IMR-90 (cell line): ENCODE results near the gene LYVE1. TPM values are rescaled to one million over a fixed set of nuclear protein-coding genes. Genes with fewer than 3 reads are reported as not detected.

Source experiments
- ATAC-seq: fragments of 200-7000 bp; cut with Tn5 transposase; 2 replicates; pipeline ENCODE4 v1.9.1; 2020; ENCODE audit warnings: low read depth, mild to moderate bottlenecking, moderate library complexity
- BruUV-seq: library from RNA; stranded (reverse); fragments of 400-500 nt; replicated peaks from 2 replicates; lab custom pipeline; 2021; lab: Mats Ljungman, UMichigan
- CTCF ChIA-PET: fragments of 300-600 bp; formaldehyde crosslinking; extraction: SDS; loops from one replicate; lab custom pipeline; 2021; ENCODE audit warnings: antibody characterized with exemption; lab: Yijun Ruan, JAX
- POLR2A ChIA-PET: fragments of 300-600 bp; sonication (Branson Sonifier 250); formaldehyde crosslinking; loops from one replicate; lab custom pipeline; 2022; ENCODE audit warnings: antibody characterized with exemption; ENCODE audit not compliant: unreplicated experiment; lab: Charles Lee
- DNase-seq: peaks from one replicate; pipeline ENCODE4 v3.0.0; 2013
- H2AFZ ChIP-seq: replicated peaks from 2 replicates; pipeline ENCODE3; 2013; ENCODE audit warnings: low read length, mild to moderate bottlenecking; ENCODE audit not compliant: poor library complexity
- H2AK5ac ChIP-seq: 2 replicates; pipeline ENCODE4 v1.6.1; 2013; ENCODE audit warnings: low read depth, low read length, inconsistent platforms
- H2AK9ac ChIP-seq: replicated peaks from 2 replicates; pipeline ENCODE3; 2013; ENCODE audit warnings: mild to moderate bottlenecking, low read depth, low read length, moderate library complexity; ENCODE audit not compliant: poor library complexity
- H2BK120ac ChIP-seq: 2 replicates; pipeline ENCODE4 v1.6.1; 2013; ENCODE audit warnings: low read depth, low read length, inconsistent platforms
- H2BK15ac ChIP-seq: 3 replicates; pipeline ENCODE4 v1.6.1; 2013; ENCODE audit warnings: low read depth, low read length, inconsistent platforms
- H2BK20ac ChIP-seq: 2 replicates; pipeline ENCODE4 v1.6.1; 2013; ENCODE audit warnings: low read depth, mild to moderate bottlenecking, inconsistent platforms, low read length, moderate library complexity
- H2BK5ac ChIP-seq: 2 replicates; pipeline ENCODE4 v1.6.1; 2013; ENCODE audit warnings: mild to moderate bottlenecking, low read depth, low read length, inconsistent platforms; ENCODE audit not compliant: poor library complexity, severe bottlenecking
- H3K14ac ChIP-seq: replicated peaks from 2 replicates; pipeline ENCODE4 v1.6.1; 2013; ENCODE audit warnings: low read depth, low read length, inconsistent platforms
- H3K18ac ChIP-seq: 2 replicates; pipeline ENCODE4 v1.6.1; 2013; ENCODE audit warnings: low read depth, low read length, control low read depth
- H3K23ac ChIP-seq: 2 replicates; pipeline ENCODE4 v1.6.1; 2013; ENCODE audit warnings: low read depth, low read length, inconsistent platforms
- H3K27ac ChIP-seq: 2 replicates; pipeline ENCODE4 v1.5.1; 2013; ENCODE audit warnings: mild to moderate bottlenecking, control low read depth, low read length; ENCODE audit not compliant: insufficient read depth
- H3K27me3 ChIP-seq: 2 replicates; pipeline ENCODE4 v1.6.1; 2013; ENCODE audit warnings: low read length; ENCODE audit not compliant: control insufficient read depth, insufficient read depth
- H3K36me3 ChIP-seq: 2 replicates; pipeline ENCODE4 v1.6.1; 2013; ENCODE audit warnings: low read length, mixed read lengths; ENCODE audit not compliant: control insufficient read depth, insufficient read depth
- H3K4ac ChIP-seq: 2 replicates; pipeline ENCODE4 v1.6.1; 2013; ENCODE audit warnings: low read depth, low read length, inconsistent platforms
- H3K4me1 ChIP-seq: 2 replicates; pipeline ENCODE4 v1.6.1; 2013; ENCODE audit warnings: low read length, mixed read lengths; ENCODE audit not compliant: control insufficient read depth, insufficient read depth
- H3K4me2 ChIP-seq: 2 replicates; pipeline ENCODE4 v1.6.1; 2013; ENCODE audit warnings: low read depth, mild to moderate bottlenecking, control low read depth, low read length, moderate library complexity
- H3K4me3 ChIP-seq: 2 replicates; pipeline ENCODE4 v1.5.1; 2013; ENCODE audit warnings: low read depth, mild to moderate bottlenecking, control low read depth, low read length, moderate library complexity; ENCODE audit not compliant: insufficient read depth
- H3K56ac ChIP-seq: 2 replicates; pipeline ENCODE4 v1.6.1; 2013; ENCODE audit warnings: low read length, inconsistent platforms; ENCODE audit not compliant: insufficient read depth; ENCODE audit errors: extremely low read depth
- H3K79me1 ChIP-seq, 2 experiments: 2 replicates each; pipeline ENCODE4 v1.6.1; 2013; ENCODE audit warnings: low read length in 2 of 2, inconsistent platforms in 1 of 2, low read depth in 1 of 2
- H3K9ac ChIP-seq: 2 replicates; pipeline ENCODE4 v1.6.1; 2013; ENCODE audit warnings: low read depth, low read length, control low read depth
- H3K9me1 ChIP-seq: 2 replicates; pipeline ENCODE4 v1.6.1; 2013; ENCODE audit warnings: low read length, inconsistent platforms; ENCODE audit not compliant: insufficient read depth
- H3K9me3 ChIP-seq: 2 replicates; pipeline ENCODE4 v1.6.1; 2013; ENCODE audit warnings: low read length; ENCODE audit not compliant: control insufficient read depth, insufficient read depth
- H4K20me1 ChIP-seq: 2 replicates; pipeline ENCODE4 v1.6.1; 2013; ENCODE audit warnings: low read length, inconsistent platforms; ENCODE audit not compliant: insufficient read depth
- H4K5ac ChIP-seq: 2 replicates; pipeline ENCODE4 v1.6.1; 2013; ENCODE audit warnings: mild to moderate bottlenecking, low read depth, low read length, control low read depth
- H4K8ac ChIP-seq, 2 experiments: 2 replicates each; pipeline ENCODE4 v1.6.1; 2013; ENCODE audit warnings: low read depth in 2 of 2, low read length in 2 of 2, control low read depth in 1 of 2, inconsistent platforms in 1 of 2
- H4K91ac ChIP-seq: 2 replicates; pipeline ENCODE4 v1.6.1; 2013; ENCODE audit warnings: low read depth, low read length, inconsistent platforms; ENCODE audit not compliant: insufficient read depth
- BHLHE40 ChIP-seq: fragments of 150-350 bp; IDR thresholded peaks from 2 replicates; pipeline ENCODE4 v1.6.1; 2016; ENCODE audit warnings: mild to moderate bottlenecking, low read depth, low read length
- CEBPB ChIP-seq: IDR thresholded peaks from 2 replicates; pipeline ENCODE4 v1.6.1; 2012; ENCODE audit warnings: low read depth, low read length, improper control_type of control experiment
- CTCF ChIP-seq: conservative IDR thresholded peaks from 2 replicates; pipeline ENCODE4 v1.5.1; 2012; ENCODE audit warnings: mild to moderate bottlenecking, low read depth, low read length, improper control_type of control experiment
- FOS ChIP-seq: fragments of 150-350 bp; IDR thresholded peaks from 2 replicates; pipeline ENCODE4 v1.6.1; 2016; ENCODE audit warnings: low read depth, low read length
- MAFK ChIP-seq: IDR thresholded peaks from 2 replicates; pipeline ENCODE4 v1.6.1; 2012; ENCODE audit warnings: low read depth, low read length, improper control_type of control experiment
- NFE2L2 ChIP-seq: fragments of 150-350 bp; IDR thresholded peaks from 2 replicates; pipeline ENCODE4 v1.6.1; 2016; ENCODE audit warnings: low read depth, mild to moderate bottlenecking, low read length
- RAD21 ChIP-seq: IDR thresholded peaks from 2 replicates; pipeline ENCODE4 v1.6.1; 2012; ENCODE audit warnings: low read length, improper control_type of control experiment
- RCOR1 ChIP-seq: IDR thresholded peaks from 2 replicates; pipeline ENCODE4 v1.6.1; 2012; ENCODE audit warnings: mild to moderate bottlenecking, low read length, improper control_type of control experiment; ENCODE audit not compliant: insufficient replicate concordance
- WGBS, 2 experiments: methylation state at CpG; one replicate each; pipeline versions ENCODE4 v1.1.5 to v1.1.7; 2013; ENCODE audit warnings: missing lambda C conversion rate in 2 of 2; ENCODE audit not compliant: insufficient read length in 1 of 2; ENCODE audit errors: extremely low coverage in 2 of 2; 5-methylcytosine and 5-hydroxymethylcytosine counted together
- dilution Hi-C: fragments of 300-500 bp; cut with HindIII; formaldehyde crosslinking; loops from one replicate; pipeline ENCODE4 v1.14.3; 2018; ENCODE audit warnings: low sequenced_read_pairs; ENCODE audit not compliant: unreplicated experiment
- in situ Hi-C: fragments of 300-500 bp; cut with MboI; formaldehyde crosslinking; loops from 3 replicates; pipeline ENCODE4 v1.14.3; 2019; ENCODE audit warnings: low sequenced_read_pairs, inconsistent platforms, mixed read lengths
- intact Hi-C: fragments of 100-400 bp; cut with micrococcal nuclease; formaldehyde crosslinking; loops from 2 replicates; pipeline ENCODE4 v1.10.0; 2022
- polyA plus RNA-seq, 3 experiments: library from polyadenylated mRNA; depleted of rRNA; stranded (reverse); fragments of >200 nt; gene quantifications; 2 replicates each; pipeline ENCODE4 v1.2.3, GENCODE V29; 2012; ENCODE audit warnings: low replicate concordance in 1 of 3
- total RNA-seq: library from RNA; depleted of rRNA; stranded (reverse); fragments of >200 nt; gene quantifications from 2 replicates; pipeline ENCODE4 v1.2.3, GENCODE V29; 2012

Gene LYVE1
- total and polyA plus RNA-seq, 2 of the 4 experiments (the other 2 are of a cell fraction) = not detected

GRCh38 chr11:10606536-10607208, 38.2 kb upstream of the LYVE1 start:
- peak overlapping the region; percentile 93 for H3K27ac ChIP-seq
- peak overlapping the region; percentile 84 for H2BK120ac ChIP-seq
- ATAC-seq (peak; percentile 59), DNase-seq (peak; percentile 86)
- H2AFZ ChIP-seq = no peak overlapping the region
- no TSS peak for BruUV-seq
- peak overlapping the region; percentile 86 for H4K5ac ChIP-seq
- 0 out of 2 replicates have a peak, but pooled peaks have one; percentile 31 for TF ChIP-seq FOS
- TF ChIP-seq CTCF = no peak
- TF ChIP-seq NFE2L2 = no peak
- no peak for TF ChIP-seq RAD21
- TF ChIP-seq RCOR1 = no peak
- peak; percentile 82 for TF ChIP-seq CEBPB
- TF ChIP-seq BHLHE40 = peak; percentile 85
- TF ChIP-seq MAFK = no peak
- dilution Hi-C loops (no loop called here), intact Hi-C loops (loop anchor here (2.0 kb wide), 3 partner anchors 66 to 200 kb away; partner anchors contain the start of gene RNF141), in situ Hi-C loops (no loop called here)
- H2BK20ac ChIP-seq = peak overlapping the region; percentile 51; the same call in 1 of the 2 replicates
- WGBS, 2 experiments = no CpG with 5 or more reads among the region's 6 CpGs
- CTCF ChIA-PET = interaction anchor here (0.6 to 0.9 kb wide), 2 partner anchors 120 to 124 kb away, joined by 3 read pairs; no protein-coding TSS in a partner anchor
- no peak overlapping the region for H2AK9ac ChIP-seq
- no peak overlapping the region for H3K4me3 ChIP-seq
- peaks cover 0 to 23% of the 10 kb centered on the region in 2 experiments; a peak in 2 of 4 replicates for H3K79me1 ChIP-seq
- peak overlapping the region; percentile 73 for H3K9ac ChIP-seq
- peaks cover 35% of the 10 kb centered on the region for H3K36me3 ChIP-seq
- H3K9me3 ChIP-seq = no peaks in the 10 kb centered on the region
- H3K23ac ChIP-seq = peak overlapping the region; percentile 46; the same call in 1 of the 2 replicates
- POLR2A ChIA-PET = interaction anchor here (0.5 to 1.9 kb wide), 3 partner anchors 88 to 665 kb away, joined by 3 to 4 read pairs (median 4); no protein-coding TSS in a partner anchor
- H3K18ac ChIP-seq = peak overlapping the region; percentile 86
- H2BK5ac ChIP-seq = peak overlapping the region; percentile 98
- H4K8ac ChIP-seq = peak overlapping the region; percentile 30 to 93
- no peaks in the 10 kb centered on the region for H3K27me3 ChIP-seq
- H2AK5ac ChIP-seq = peak overlapping the region; percentile 93
- peak overlapping the region; percentile 87 for H3K4ac ChIP-seq
- H4K20me1 ChIP-seq = no peaks in the 10 kb centered on the region
- H4K91ac ChIP-seq = peak overlapping the region; percentile 81
- peaks cover 29% of the 10 kb centered on the region for H3K4me1 ChIP-seq
- H3K56ac ChIP-seq = peak overlapping the region; percentile 75
- H3K9me1 ChIP-seq = peaks cover 24% of the 10 kb centered on the region
- H2BK15ac ChIP-seq = peak overlapping the region; percentile 81; the same call in 2 of the 3 replicates
- H3K14ac ChIP-seq = peak overlapping the region; percentile 72
- peak overlapping the region; percentile 59 for H3K4me2 ChIP-seq
